HepG2 (cell line): ENCODE results near the gene RPL21. TPM values are rescaled to one million over a fixed set of nuclear protein-coding genes. Genes with fewer than 3 reads are reported as not detected.
A peak's percentile ranks its signal among the peaks of the same experiment; 100 is the strongest.

ENCODE experiments used
- BRD4 ChIP-seq: sonication (generic); formaldehyde crosslinking; IDR thresholded peaks from 2 replicates; pipeline ENCODE4 v1.4.0; 2020; ENCODE audit warnings: missing genetic modification reagents
- FIP1L1 ChIP-seq: fragments of 200-400 bp; formaldehyde crosslinking; IDR thresholded peaks from 2 replicates; pipeline ENCODE4 v1.6.1; 2018; ENCODE audit warnings: low read depth, mild to moderate bottlenecking, low read length, moderate library complexity, borderline replicate concordance; ENCODE audit not compliant: insufficient read depth
- KLF16 ChIP-seq, 2 experiments: sonication (generic) in 1 of 2; formaldehyde crosslinking in 1 of 2; IDR thresholded peaks; 2 replicates each; pipeline versions ENCODE4 v1.6.1 to v1.8.0; 2016 to 2023; ENCODE audit warnings: missing genetic modification reagents in 2 of 2, missing compliant biosample characterization in 1 of 2
- KMT2A ChIP-seq: sonication (generic); formaldehyde crosslinking; IDR thresholded peaks from 2 replicates; pipeline ENCODE4 v1.4.0; 2020; ENCODE audit warnings: missing genetic modification reagents
- NKX3-1 ChIP-seq: sonication (generic); formaldehyde crosslinking; IDR thresholded peaks from 2 replicates; pipeline ENCODE4 v1.5.0; 2020; ENCODE audit warnings: missing genetic modification reagents
- PLRG1 ChIP-seq: fragments of 450-650 bp; conservative IDR thresholded peaks from 2 replicates; pipeline ENCODE4 v1.6.1; 2016
- SALL2 ChIP-seq: sonication (generic); formaldehyde crosslinking; IDR thresholded peaks from 2 replicates; pipeline ENCODE4 v1.8.1; 2023; ENCODE audit warnings: mild to moderate bottlenecking, missing genetic modification reagents, inconsistent platforms
- SRY ChIP-seq: sonication (generic); formaldehyde crosslinking; IDR thresholded peaks from 2 replicates; pipeline ENCODE4 v1.8.0; 2022; ENCODE audit warnings: mild to moderate bottlenecking, missing genetic modification reagents
- ZMYM3 ChIP-seq: sonication (generic); formaldehyde crosslinking; IDR thresholded peaks from 2 replicates; pipeline ENCODE4 v1.5.1; 2020; ENCODE audit warnings: mild to moderate bottlenecking, missing genetic modification reagents
- ZNF263 ChIP-seq: sonication (generic); formaldehyde crosslinking; IDR thresholded peaks from 2 replicates; pipeline ENCODE4 v1.4.0; 2020; ENCODE audit warnings: missing genetic modification reagents
- ZNF331 ChIP-seq: sonication (generic); formaldehyde crosslinking; IDR thresholded peaks from 2 replicates; pipeline ENCODE4 v1.4.0; 2020; ENCODE audit warnings: missing genetic modification reagents
- ZNF703 ChIP-seq: sonication (generic); formaldehyde crosslinking; IDR thresholded peaks from 2 replicates; pipeline ENCODE4 v1.5.1; 2020; ENCODE audit warnings: missing genetic modification reagents, mild to moderate bottlenecking, moderate library complexity, borderline replicate concordance
- ZSCAN29 ChIP-seq: sonication (generic); formaldehyde crosslinking; conservative IDR thresholded peaks from 2 replicates; pipeline ENCODE4 v1.4.0; 2020; ENCODE audit warnings: mild to moderate bottlenecking, missing genetic modification reagents
- polyA plus RNA-seq, 8 experiments: library from polyadenylated mRNA; depleted of rRNA in 3 of 8; stranded (reverse) in 7 of 8; unstranded in 1 of 8; fragments of >200 nt; fragmentation: Illumina TruSeq in 4 of 8; extraction: Trizol in 4 of 8; gene quantifications; 2 replicates each; pipeline versions ENCODE4 v1.2.1 to v1.2.3, GENCODE V29; 2011 to 2016; ENCODE audit warnings: low read depth in 4 of 8, missing spikeins in 1 of 8, mixed read lengths in 1 of 8; ENCODE audit not compliant: insufficient read depth in 1 of 8
- total RNA-seq, 5 experiments: library from RNA; depleted of rRNA; stranded (reverse); fragments of >200 nt; fragmentation: Illumina TruSeq; extraction: Trizol; gene quantifications; 2 replicates each; pipeline ENCODE4 v1.2.3, GENCODE V29; 2016; ENCODE audit warnings: low read depth in 1 of 5
- TF ChIP-seq, protein P1 (sequence below): sonication (generic); formaldehyde crosslinking; IDR thresholded peaks from 2 replicates; pipeline ENCODE4 v1.5.0; 2020; ENCODE audit warnings: mild to moderate bottlenecking, missing genetic modification reagents
- TF ChIP-seq, protein P2 (sequence below), 2 experiments: fragments of 450-650 bp in 1 of 2; sonication (generic) in 1 of 2; formaldehyde crosslinking; IDR thresholded peaks; 2 replicates each; pipeline versions ENCODE4 v1.5.0 to v1.8.0; 2020 to 2022; ENCODE audit warnings: mild to moderate bottlenecking in 1 of 2, missing genetic modification reagents in 1 of 2
- TF ChIP-seq, protein P3 (sequence below): IDR thresholded peaks from 2 replicates; pipeline ENCODE4 v1.6.1; 2016; ENCODE audit warnings: mild to moderate bottlenecking, missing biosample characterization, missing genetic modification reagents
- TF ChIP-seq, protein P4 (sequence below): sonication (generic); formaldehyde crosslinking; IDR thresholded peaks from 2 replicates; pipeline ENCODE4 v1.9.0; 2021; ENCODE audit warnings: missing genetic modification reagents, mild to moderate bottlenecking, borderline replicate concordance
- TF ChIP-seq, protein P5 (sequence below): sonication (generic); formaldehyde crosslinking; IDR thresholded peaks from 2 replicates; pipeline ENCODE4 v1.5.1; 2020; ENCODE audit warnings: missing genetic modification reagents, mild to moderate bottlenecking, borderline replicate concordance
- TF ChIP-seq, protein P6 (sequence below): sonication (generic); formaldehyde crosslinking; IDR thresholded peaks from 2 replicates; pipeline ENCODE4 v1.4.0; 2020; ENCODE audit warnings: mild to moderate bottlenecking, low read depth, missing genetic modification reagents

RPL21 gene
- total and polyA plus RNA-seq, 2 of the 13 experiments (the other 11 are each of a cell fraction or from before 2014, with no cell fraction given) = 1,234 to 1,261 TPM

DNA sequence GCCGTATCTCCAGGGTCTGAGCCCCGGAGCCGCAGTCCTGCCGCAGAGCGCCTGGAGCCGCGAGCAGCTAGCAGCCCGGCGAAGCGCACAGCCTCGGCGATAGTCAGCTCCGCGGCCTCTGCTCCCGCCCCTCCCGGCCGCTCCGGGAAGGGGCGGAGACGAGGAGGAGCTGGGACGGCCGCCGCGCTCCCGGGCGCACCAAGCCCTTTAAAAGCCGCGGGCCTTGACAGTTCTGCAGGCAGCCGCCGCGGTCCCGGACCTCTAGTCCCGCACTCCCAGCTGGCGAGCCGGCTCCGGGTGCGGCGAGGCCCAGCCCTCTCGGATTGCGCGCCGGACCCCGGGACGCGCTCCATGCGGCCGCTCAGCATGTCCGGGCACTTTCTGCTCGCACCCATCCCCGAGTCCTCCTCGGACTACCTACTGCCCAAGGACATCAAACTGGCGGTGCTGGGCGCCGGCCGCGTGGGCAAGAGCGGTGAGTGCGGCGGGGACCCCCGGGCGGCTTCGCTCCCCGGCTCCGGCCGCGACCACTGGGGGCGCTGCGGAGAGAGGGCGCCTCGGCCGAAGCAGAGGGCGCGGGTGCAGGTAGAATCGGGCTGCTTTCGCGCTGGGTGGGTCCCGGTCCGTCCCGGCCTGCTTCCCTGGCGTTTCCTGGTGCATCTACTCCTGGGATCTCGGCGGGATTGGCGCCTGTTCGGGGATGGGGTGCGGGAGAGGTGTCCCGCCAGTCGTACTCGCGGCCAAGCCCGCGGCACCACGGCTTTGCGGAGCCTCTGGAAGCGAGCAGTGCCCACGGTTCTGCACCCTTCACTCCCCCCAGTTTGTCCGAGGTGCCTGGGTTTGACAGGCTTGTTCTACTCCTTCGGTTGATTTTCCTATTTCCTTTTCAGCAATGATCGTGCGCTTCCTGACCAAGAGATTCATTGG, 19.5 kb downstream of the RPL21 start, which contains the start of gene RASL11A (continued):
- TF ChIP-seq ZNF263 (peak; percentile 62), KLF16 (CRISPR knock-in tag; IDR thresholded peaks at IDR 0.05) (peak in 1 of 2 experiments; percentile 58; a peak in 1 of 4 replicates), NKX3-1 (peak; percentile 64; the same call in 1 of the 2 replicates), ZNF703 (CRISPR knock-in tag) (peak; percentile 91; the same call in 1 of the 2 replicates), PLRG1 (no peak), BRD4 (CRISPR knock-in tag) (peak; percentile 69; the same call in 1 of the 2 replicates), ZSCAN29 (CRISPR knock-in tag) (no peak), ZNF331 (peak; percentile 29; the same call in 1 of the 2 replicates), FIP1L1 (no peak), KMT2A (CRISPR knock-in tag) (peak; percentile 89), SRY (CRISPR knock-in tag) (peak; percentile 68; the same call in 1 of the 2 replicates), SALL2 (CRISPR knock-in tag) (peak; percentile 92), ZMYM3 (CRISPR knock-in tag) (no peak)
- TF ChIP-seq, protein P1, sequence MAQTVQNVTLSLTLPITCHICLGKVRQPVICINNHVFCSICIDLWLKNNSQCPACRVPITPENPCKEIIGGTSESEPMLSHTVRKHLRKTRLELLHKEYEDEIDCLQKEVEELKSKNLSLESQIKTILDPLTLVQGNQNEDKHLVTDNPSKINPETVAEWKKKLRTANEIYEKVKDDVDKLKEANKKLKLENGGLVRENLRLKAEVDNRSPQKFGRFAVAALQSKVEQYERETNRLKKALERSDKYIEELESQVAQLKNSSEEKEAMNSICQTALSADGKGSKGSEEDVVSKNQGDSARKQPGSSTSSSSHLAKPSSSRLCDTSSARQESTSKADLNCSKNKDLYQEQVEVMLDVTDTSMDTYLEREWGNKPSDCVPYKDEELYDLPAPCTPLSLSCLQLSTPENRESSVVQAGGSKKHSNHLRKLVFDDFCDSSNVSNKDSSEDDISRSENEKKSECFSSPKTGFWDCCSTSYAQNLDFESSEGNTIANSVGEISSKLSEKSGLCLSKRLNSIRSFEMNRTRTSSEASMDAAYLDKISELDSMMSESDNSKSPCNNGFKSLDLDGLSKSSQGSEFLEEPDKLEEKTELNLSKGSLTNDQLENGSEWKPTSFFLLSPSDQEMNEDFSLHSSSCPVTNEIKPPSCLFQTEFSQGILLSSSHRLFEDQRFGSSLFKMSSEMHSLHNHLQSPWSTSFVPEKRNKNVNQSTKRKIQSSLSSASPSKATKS (CRISPR knock-in tag) = no peak
- TF ChIP-seq, protein P2, sequence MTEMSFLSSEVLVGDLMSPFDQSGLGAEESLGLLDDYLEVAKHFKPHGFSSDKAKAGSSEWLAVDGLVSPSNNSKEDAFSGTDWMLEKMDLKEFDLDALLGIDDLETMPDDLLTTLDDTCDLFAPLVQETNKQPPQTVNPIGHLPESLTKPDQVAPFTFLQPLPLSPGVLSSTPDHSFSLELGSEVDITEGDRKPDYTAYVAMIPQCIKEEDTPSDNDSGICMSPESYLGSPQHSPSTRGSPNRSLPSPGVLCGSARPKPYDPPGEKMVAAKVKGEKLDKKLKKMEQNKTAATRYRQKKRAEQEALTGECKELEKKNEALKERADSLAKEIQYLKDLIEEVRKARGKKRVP (CRISPR knock-in tag; IDR thresholded peaks at IDR 0.05) = peak in 1 of 2 experiments; percentile 30; a peak in 1 of 4 replicates
- TF ChIP-seq, protein P3, sequence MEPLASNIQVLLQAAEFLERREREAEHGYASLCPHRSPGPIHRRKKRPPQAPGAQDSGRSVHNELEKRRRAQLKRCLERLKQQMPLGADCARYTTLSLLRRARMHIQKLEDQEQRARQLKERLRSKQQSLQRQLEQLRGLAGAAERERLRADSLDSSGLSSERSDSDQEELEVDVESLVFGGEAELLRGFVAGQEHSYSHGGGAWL (CRISPR knock-in tag) = 0 out of 2 replicates have a peak, but pooled peaks have one; percentile 66
- TF ChIP-seq, protein P4, sequence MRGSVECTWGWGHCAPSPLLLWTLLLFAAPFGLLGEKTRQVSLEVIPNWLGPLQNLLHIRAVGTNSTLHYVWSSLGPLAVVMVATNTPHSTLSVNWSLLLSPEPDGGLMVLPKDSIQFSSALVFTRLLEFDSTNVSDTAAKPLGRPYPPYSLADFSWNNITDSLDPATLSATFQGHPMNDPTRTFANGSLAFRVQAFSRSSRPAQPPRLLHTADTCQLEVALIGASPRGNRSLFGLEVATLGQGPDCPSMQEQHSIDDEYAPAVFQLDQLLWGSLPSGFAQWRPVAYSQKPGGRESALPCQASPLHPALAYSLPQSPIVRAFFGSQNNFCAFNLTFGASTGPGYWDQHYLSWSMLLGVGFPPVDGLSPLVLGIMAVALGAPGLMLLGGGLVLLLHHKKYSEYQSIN (CRISPR knock-in tag) = no peak
- TF ChIP-seq, protein P5, sequence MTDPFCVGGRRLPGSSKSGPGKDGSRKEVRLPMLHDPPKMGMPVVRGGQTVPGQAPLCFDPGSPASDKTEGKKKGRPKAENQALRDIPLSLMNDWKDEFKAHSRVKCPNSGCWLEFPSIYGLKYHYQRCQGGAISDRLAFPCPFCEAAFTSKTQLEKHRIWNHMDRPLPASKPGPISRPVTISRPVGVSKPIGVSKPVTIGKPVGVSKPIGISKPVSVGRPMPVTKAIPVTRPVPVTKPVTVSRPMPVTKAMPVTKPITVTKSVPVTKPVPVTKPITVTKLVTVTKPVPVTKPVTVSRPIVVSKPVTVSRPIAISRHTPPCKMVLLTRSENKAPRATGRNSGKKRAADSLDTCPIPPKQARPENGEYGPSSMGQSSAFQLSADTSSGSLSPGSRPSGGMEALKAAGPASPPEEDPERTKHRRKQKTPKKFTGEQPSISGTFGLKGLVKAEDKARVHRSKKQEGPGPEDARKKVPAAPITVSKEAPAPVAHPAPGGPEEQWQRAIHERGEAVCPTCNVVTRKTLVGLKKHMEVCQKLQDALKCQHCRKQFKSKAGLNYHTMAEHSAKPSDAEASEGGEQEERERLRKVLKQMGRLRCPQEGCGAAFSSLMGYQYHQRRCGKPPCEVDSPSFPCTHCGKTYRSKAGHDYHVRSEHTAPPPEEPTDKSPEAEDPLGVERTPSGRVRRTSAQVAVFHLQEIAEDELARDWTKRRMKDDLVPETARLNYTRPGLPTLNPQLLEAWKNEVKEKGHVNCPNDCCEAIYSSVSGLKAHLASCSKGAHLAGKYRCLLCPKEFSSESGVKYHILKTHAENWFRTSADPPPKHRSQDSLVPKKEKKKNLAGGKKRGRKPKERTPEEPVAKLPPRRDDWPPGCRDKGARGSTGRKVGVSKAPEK = peak; percentile 39; the same call in 1 of the 2 replicates
- TF ChIP-seq, protein P6, sequence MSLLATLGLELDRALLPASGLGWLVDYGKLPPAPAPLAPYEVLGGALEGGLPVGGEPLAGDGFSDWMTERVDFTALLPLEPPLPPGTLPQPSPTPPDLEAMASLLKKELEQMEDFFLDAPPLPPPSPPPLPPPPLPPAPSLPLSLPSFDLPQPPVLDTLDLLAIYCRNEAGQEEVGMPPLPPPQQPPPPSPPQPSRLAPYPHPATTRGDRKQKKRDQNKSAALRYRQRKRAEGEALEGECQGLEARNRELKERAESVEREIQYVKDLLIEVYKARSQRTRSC (CRISPR knock-in tag) = no peak
